Left ventricle myocardium superior (tissue), 1 donor: ENCODE measurements around the gene OR56B4. TPM values are rescaled to one million over a fixed set of nuclear protein-coding genes. Genes with fewer than 3 reads are reported as not detected.
"Not testable (repeated sequence)": the region's sequence is repeated elsewhere in the genome, so short reads cannot be mapped to it uniquely, and the experiment has no call there.

Source experiments
- ATAC-seq: fragments of 200-7000 bp; cut with Tn5 transposase; one replicate; pipeline ENCODE4 v1.9.1; 2020; ENCODE audit warnings: mild to moderate bottlenecking, moderate library complexity
- DNase-seq: peaks from one replicate; pipeline ENCODE4 v3.0.0-alpha.2; 2020
- intact Hi-C: fragments of 100-400 bp; cut with micrococcal nuclease; formaldehyde crosslinking; loops from one replicate; pipeline ENCODE4 v1.11.0; 2022
- long read RNA-seq: library from polyadenylated mRNA; unstranded; transcript quantifications from one replicate; pipeline ENCODE4 v2.0.0, GENCODE V29; 2021
- total RNA-seq: library from RNA; stranded (reverse); fragmentation: NEBNext Ultra II Directional; extraction: Animal tissue kit (Norgen Biotek cat#: 25700); gene quantifications from one replicate; pipeline ENCODE4 v1.2.1, GENCODE V29; 2021
- donor health status: DM: no; HTN: yes; CAD: no; lungs with severe emphysema.

Gene OR56B4
- not detected for total RNA-seq
- long read RNA-seq, result 0 reads

- ATAC-seq, DNase-seq, intact Hi-C loops: not testable (repeated sequence)
Observed at GRCh38 chr11:6107384-6107783, at the start of gene OR56B4. Gene OR56B4 (plus strand): TSS chr11:6107684. CDS start chr11:6107779, 95 bp downstream.

- DNase-seq, result no peak
- ATAC-seq, result no peak
- intact Hi-C loops, result no loop called here
Observed at GRCh38 chr11:6061475-6061874, 46.0 kb upstream of the OR56B4 start.

GRCh38 chr11:6062691-6063358 lies 44.7 kb upstream of the OR56B4 start:
- intact Hi-C loops, result no loop called here
- DNase-seq, result no peak
- ATAC-seq, result no peak

- ATAC-seq (no peak), DNase-seq (no peak)
- intact Hi-C loops, result no loop called here
Observed at GRCh38 chr11:6067502-6067901, 40.0 kb upstream of the OR56B4 start.

- intact Hi-C loops, DNase-seq, ATAC-seq: not testable (repeated sequence)
Observed at GRCh38 chr11:6076443-6076842, 31.0 kb upstream of the OR56B4 start.

- DNase-seq (no peak), ATAC-seq (no peak)
- intact Hi-C loops, result no loop called here
Observed at GRCh38 chr11:6077723-6078122, 29.8 kb upstream of the OR56B4 start.

GRCh38 chr11:6079463-6079862 lies 28.0 kb upstream of the OR56B4 start:
- DNase-seq (no peak), ATAC-seq (no peak)
- intact Hi-C loops, result no loop called here

- DNase-seq (no peak), ATAC-seq (no peak)
- intact Hi-C loops, result no loop called here
Observed at GRCh38 chr11:6083129-6083528, 24.4 kb upstream of the OR56B4 start.

DNA sequence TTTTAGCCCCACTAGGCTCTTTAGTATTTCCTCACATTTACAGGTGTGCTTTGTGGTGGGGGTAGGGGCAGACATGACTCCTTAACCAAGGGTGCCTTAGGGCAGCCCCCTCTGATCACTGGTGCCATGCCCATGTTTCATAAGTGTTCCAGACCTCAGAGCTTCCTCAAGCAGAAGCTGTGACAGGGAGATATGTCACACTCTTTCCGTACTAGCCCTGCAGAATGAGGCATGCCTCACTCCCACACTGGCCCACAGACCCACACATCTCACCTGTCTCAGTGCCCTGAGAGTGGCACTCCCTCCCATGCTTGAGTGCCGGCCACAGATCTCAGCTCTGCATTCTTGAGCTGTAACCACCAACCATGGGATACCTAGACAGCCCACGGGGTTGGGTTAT lies 22.9 kb upstream of the OR56B4 start:
- no peak for ATAC-seq
- no peak for DNase-seq
- intact Hi-C loops, result no loop called here

GRCh38 chr11:6094186-6094585 lies 13.3 kb upstream of the OR56B4 start:
- DNase-seq, result no peak
- intact Hi-C loops, result no loop called here
- no peak for ATAC-seq

- ATAC-seq (no peak), DNase-seq (no peak)
- intact Hi-C loops, result no loop called here
Observed at GRCh38 chr11:6095798-6096197, 11.7 kb upstream of the OR56B4 start.

- ATAC-seq, result peak; percentile 51
- DNase-seq, result no peak
- intact Hi-C loops, result no loop called here
Observed at GRCh38 chr11:6096417-6096816, 11.1 kb upstream of the OR56B4 start.

- intact Hi-C loops, result no loop called here
- no peak for ATAC-seq
- no peak for DNase-seq
Observed at GRCh38 chr11:6099577-6099976, 7.9 kb upstream of the OR56B4 start.

DNA sequence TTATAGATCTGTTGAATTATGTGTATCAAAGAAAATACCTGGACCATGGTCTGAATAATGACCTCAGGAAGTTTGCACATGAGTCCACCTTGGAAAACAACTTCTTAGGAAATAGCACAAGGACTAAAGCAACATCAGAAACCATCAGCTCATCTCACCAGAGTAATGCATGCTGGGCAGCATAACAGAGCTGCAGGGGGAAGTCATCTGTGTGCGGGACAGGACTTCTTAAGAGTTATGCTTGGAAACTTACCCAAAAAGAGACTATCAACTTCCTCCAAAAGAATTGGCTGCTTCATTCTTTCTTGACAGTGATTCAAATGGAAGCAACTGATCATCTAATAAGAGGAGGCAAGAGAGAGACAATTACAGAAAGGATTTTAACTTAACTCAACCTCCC lies 2.5 kb downstream of the OR56B4 start:
- ATAC-seq (no peak), DNase-seq (no peak)
- intact Hi-C loops, result no loop called here

- intact Hi-C loops, result no loop called here
- ATAC-seq (peak; percentile 12), DNase-seq (no peak)
Observed at GRCh38 chr11:6111673-6112072, 4.2 kb downstream of the OR56B4 start.

GRCh38 chr11:6116638-6117037 lies 9.2 kb downstream of the OR56B4 start:
- intact Hi-C loops, result no loop called here
- DNase-seq (no peak), ATAC-seq (no peak)

- no peak for ATAC-seq
- intact Hi-C loops, result no loop called here
- DNase-seq, result no peak
Observed at GRCh38 chr11:6124245-6124644, 16.8 kb downstream of the OR56B4 start.

GRCh38 chr11:6127881-6128280 lies 20.4 kb downstream of the OR56B4 start:
- DNase-seq (no peak), ATAC-seq (no peak)
- intact Hi-C loops, result no loop called here

GRCh38 chr11:6129011-6129410 lies 21.5 kb downstream of the OR56B4 start:
- no peak for DNase-seq
- intact Hi-C loops, result no loop called here
- no peak for ATAC-seq

- DNase-seq (no peak), ATAC-seq (no peak)
- intact Hi-C loops, result no loop called here
Observed at GRCh38 chr11:6129635-6130034, 22.2 kb downstream of the OR56B4 start.

DNA sequence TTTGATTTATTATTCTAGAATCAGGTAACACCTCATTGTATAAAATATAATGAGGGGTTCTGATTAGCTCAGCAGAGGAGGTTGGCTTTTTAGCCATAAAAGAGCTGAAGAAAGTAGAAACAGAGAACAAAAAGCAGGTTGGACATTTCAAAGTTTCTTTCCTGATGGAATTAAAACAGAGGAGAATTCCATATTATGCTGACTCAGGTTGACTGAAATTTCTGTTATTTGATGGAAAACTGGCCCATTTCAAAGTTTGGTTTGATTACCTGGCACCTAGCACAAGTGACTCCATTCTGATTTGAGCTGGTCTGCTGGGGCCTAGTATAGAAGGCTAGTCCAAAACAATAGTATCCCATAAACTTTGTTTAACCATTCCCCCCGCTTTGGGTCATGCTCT lies 24.9 kb downstream of the OR56B4 start:
- no peak for DNase-seq
- intact Hi-C loops, result no loop called here
- no peak for ATAC-seq

DNA sequence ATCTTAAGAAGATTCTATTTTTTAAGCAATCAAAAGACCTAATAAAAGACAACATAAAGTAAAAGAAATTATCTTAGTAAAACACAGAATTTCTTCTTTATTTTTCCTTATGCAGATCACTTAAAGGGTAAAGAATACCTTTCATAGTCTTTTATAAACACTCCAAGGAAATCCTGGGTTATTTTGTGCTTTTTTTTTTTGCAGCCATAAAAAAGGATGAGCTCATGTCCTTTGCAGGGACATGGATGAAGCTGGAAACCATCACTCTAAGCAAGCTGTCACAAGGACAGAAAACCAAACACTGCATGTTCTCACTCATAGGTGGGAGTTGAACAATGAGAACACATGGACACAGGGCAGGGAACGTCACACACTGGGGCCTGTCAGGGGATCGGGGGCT lies 28.5 kb downstream of the OR56B4 start:
- DNase-seq, ATAC-seq, intact Hi-C loops: not testable (repeated sequence)
